ENCODE data around the gene SDC4.

The SDC4 gene

DNA sequence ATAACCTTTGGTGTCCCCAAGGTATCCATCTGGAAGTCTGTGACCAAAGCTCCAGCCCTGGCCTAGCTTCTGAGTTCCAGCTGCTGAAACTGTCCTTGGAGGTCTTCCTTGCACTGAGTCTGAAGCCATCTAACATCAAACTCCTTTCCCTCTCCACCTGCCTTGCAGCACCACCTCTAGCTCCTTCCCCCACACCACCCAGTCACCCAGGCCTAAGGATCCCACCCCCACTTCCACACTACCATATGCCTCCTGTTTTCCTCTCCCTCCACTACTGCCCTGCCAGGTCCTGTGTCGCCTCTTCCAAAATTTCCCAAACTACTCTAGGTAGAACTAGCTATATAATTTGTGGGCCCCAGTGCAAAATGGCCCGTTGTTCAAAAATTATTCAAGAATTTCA lies 29.3 kb downstream of the SDC4 start:
- DNase-seq (ENCODE audit: low read depth, low spot score): no peak

DNA sequence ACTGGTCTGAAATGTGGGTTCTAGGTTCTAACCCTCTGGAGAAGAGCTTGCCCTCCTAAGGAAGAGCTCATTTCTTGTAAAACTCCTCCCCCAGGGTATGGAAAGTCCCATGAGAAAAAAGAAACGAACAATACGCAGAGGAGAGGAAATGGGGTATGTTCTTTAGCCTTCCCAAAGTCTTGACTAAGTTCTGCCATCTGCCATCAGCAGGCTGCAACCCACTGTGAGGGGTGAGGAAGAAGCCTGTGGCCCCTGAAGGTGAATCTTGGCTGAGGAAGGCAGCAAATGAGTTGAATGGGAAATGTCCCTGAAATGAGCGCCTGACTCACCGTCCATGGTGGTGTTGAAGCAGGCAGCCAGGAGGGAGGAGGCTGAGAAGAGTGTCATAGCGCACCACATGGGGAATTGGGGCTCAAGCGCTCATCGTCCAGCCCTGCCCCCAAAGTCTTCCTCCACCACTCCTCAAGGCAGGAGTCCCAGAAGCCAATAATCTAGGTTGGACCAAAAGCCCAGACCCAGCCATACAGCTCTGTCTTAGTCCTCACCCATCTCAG lies 29.8 kb downstream of the SDC4 start:
- no peak for DNase-seq (ENCODE audit: low read depth, low spot score)

DNA sequence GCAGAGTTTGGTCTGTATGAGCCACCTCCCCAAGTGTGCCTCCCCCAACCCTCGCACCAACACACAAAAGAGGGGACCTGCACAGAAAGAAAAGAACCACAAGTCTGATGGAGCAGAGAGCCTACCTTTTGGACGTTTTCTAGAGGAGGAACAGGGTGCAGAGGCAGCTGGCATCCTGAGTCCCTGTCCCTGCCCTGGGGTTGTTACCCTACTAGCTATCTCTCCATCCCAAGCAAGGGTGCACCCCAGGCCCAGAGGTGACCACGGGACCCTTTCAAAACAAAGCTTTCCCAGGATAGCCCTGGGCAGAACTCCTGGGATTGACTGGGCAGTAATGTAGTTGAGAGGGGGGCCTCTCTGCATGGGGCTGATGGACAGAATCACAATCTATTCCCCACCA lies 30.4 kb downstream of the SDC4 start:
- DNase-seq (ENCODE audit: low read depth, low spot score): no peak

DNA sequence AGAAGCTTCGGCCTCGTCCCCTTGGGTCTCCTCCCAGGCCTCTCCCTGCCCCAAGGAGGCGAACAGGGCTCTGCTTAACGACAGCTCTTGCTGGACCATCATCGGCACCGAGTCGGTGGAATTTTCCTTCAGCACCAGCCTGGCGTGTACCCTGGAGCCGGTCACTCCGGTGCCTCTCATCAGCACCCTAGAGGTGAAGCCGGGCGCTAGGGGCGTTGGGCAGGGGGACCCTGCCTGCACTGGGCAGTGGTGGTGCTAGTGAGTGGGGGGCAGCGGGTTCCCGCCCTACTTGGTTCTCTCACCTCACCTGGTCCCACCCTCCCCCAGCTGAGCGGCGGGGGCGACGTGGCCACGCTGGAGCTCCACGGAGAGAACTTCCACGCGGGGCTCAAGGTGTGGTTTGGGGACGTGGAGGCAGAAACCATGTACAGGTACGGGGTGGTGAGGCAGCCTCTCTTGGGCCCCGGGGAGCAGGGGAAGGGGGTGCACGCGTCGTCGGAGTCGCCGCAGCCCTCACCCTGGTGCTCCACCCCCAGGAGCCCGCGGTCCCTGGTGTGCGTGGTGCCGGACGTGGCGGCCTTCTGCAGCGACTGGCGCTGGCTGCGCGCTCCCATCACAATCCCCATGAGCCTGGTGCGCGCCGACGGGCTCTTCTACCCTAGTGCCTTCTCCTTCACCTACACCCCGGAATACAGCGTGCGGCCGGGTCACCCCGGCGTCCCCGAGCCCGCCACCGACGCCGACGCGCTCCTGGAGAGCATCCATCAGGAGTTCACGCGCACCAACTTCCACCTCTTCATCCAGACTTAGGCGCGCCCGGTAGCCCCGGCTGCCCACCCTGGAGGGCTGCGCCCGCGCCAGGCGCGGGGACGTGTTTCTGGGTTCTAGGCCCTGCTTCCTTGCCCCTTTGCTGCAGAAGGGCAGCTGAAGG lies 31.8 kb downstream of the SDC4 start:
- no peak for DNase-seq (ENCODE audit: low read depth, low spot score)

DNA sequence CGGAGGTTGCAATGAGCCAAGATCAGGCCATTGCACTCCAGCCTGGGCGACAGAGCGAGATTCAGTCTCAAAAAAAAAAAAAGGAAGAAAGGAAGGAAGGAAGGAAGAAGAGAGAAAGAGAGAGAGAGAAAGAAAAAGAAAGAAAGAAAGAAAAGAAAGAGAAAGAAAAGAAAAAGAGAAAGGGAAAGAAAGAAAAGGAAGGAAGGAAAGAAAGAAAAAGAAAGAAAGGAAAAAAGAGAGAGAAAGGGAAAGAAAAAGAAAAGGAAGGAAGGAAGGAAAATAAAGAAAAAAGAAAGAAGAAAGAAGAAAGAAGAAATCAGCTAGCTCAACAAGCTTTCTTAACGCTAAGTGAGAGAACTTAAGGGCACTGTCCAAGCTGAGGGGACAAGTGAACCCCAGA lies 32.6 kb downstream of the SDC4 start:
- no peak for DNase-seq (ENCODE audit: low read depth, low spot score)

DNA sequence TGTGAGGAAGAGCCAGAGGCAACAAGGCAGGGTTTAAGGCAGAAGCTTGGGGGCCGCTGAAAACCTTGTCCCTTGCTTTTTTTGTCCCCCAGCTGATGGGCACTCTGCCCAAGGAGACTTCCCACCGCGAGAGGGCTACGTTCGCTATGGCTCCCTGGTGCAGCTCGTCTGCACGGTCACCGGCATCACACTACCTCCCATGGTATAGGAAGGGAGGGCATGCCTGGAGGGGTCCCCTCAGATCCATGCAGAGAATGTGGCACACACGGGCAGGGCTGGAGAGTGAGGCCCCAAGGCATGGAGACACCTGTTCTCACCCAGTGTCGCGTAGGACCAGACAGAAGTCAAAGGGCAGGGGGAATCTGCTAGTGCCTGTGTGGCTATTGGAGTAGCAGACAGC lies 34.3 kb downstream of the SDC4 start:
- DNase-seq (ENCODE audit: low read depth, low spot score): no peak

DNA sequence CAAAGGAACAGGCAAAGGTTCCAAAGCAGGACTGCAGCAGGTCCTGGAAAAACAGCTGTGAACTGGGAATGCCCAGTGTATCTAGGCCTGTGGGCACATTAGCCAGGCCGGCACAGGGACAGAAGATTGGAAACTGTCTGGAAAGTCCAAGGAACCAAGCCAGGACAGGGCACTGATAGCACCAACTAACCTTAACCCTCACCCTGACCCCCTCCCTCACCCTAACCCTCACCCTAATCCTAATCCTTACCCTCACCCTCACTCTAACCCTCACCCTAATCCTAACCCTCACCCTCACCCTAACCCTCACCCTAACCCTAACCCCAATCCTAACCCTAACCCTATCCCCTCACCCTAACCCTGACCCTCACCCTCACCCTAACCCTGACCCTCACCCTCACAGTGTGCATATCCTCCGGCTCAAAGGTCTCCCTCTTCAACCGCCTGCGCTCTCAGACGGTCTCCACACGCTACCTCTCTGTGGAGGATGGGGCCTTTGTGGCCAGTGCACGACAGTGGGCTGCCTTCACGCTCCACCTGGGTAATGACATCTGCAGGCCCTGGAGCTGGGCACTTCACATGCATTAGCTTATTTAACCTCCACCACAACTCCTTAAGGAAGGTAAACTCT lies 35.0 kb downstream of the SDC4 start:
- no peak for DNase-seq (ENCODE audit: low read depth, low spot score)

DNA sequence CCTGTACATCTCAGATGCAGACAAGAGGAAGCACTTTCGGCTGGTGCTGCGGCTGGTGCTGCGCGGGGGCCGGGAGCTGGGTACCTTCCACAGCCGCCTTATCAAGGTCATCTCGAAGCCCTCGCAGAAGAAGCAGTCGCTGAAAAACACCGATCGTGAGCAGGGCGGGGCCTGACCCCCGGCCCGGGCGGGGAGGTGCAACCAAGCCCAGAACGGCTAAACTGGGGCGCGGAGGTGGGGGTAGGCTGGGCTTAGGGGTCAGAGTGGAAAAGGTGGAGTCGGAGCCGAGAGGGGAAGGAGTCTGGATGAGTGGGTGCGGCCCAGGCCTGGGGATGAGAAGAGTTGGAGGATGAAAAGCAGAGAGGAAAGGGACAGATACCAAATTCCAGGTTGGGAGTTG lies 36.0 kb downstream of the SDC4 start:
- DNase-seq (ENCODE audit: low read depth, low spot score): no peak

DNA sequence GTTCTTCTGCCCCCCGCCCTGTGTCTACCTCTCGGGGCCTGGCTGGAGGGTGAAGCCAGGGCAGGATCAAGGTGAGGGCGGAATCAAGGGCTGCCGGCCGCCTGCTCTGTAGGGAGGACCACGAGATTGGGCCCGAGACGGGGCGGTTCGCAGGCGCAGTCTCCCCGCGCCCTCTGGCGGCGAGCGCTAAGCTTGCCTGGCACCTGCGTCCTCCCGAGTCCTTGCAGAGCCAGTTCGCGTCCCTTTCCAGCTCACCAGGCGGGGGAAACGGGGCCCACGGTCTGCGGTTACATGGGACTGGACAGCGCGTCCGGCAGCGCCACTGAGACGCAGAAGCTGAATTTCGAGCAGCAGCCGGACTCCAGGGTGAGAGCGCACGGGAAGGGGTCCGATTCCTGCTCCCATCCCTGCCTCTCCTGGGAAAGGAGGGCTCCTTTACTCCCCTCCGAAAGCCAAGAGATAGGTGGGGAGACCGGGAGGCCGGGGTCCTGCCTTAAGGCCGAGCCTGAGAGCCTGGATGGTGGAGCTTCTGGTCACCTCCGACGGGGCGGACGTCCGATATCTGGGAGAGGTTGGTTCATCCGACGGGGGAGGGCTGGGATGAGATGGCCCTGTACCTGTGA lies 36.5 kb downstream of the SDC4 start:
- peak; percentile 67 for DNase-seq (ENCODE audit: low read depth, low spot score)

DNA sequence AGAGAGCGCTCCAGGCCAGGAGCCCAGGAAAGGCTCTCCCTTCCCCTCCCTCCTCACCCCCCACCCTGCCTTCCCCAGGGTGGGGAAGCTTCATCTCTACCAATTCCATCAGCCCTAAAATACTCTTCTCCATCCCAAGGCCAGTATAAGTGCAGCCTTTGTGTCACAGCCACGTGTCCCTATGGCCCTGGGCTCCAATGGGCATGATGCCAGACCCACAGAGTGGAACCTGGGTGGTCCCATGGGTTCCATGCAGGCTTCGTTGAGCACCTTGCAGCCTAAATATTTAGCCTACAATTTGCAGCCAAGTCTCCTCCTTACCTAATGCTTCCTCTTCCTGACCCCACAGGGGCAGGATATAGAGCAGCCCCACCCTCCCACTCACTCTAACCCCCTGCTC lies 39.1 kb downstream of the SDC4 start:
- no peak for DNase-seq (ENCODE audit: low read depth, low spot score)

DNA sequence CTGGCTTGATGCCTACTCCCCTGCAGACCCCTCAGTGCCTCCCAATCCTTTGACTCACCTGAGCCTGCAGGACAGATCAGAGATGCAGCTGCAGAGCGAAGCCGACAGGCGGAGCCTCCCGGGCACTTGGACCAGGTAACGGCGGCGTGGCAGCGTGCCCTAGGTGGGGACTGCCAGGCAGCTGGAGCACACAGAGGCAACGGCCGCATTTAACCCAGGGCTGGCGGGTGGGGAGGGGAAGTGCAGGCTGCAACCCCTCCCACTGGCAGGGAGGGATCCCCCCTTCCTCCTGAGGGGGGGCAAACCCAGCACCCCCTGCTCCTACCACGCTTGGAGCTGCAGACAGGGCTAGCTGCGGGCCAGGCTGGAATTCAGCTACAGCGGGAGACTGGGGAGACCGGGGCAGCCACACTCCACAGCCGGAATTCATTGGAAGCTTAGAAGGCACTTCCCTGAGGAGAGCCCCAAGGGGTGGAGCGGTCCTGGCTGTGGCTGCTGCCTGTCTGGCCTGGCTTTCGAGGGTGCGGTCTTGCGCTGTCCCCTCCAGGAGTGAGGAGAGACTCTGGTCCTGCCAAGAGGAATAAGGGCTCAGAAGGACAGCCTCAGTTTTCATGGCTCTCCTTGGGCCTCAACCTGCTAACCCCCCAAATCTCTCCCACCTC lies 40.0 kb downstream of the SDC4 start, which contains the start of gene MATN4:
MATN4 (minus strand) TSS at position 183 of the 662 bp plus-strand sequence. CDS start 2,717 bp downstream, outside the sequence.
- no peak for DNase-seq (ENCODE audit: low read depth, low spot score)

DNA sequence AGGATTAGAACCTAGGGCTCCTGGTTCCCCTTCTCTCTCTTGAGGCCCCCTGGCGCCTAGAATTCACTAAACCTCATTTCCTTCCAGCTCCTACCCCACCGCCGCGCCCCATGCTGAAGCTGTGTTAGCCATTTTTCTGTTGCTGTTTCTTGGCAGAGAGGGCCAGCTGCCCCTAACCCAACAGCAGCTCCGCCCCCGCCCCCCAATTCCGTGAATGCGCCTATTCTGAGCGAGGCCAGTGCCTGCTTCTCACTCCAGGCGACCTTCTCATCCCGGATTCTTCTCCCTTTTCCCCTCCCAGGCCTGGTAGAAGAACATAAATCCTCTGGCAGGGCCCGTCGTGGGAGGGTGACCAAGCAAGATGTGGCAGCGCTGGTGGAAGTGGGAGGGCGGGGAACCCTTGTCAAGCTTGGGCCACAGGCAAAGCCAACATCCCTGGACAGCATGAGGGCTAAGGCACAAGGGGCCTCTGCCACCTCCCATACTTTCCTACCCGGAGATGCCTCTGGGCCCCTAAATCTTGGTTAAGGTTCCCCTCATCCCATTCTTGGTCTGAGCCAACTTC lies 41.1 kb downstream of the SDC4 start:
- no peak for DNase-seq (ENCODE audit: low read depth, low spot score)

DNA sequence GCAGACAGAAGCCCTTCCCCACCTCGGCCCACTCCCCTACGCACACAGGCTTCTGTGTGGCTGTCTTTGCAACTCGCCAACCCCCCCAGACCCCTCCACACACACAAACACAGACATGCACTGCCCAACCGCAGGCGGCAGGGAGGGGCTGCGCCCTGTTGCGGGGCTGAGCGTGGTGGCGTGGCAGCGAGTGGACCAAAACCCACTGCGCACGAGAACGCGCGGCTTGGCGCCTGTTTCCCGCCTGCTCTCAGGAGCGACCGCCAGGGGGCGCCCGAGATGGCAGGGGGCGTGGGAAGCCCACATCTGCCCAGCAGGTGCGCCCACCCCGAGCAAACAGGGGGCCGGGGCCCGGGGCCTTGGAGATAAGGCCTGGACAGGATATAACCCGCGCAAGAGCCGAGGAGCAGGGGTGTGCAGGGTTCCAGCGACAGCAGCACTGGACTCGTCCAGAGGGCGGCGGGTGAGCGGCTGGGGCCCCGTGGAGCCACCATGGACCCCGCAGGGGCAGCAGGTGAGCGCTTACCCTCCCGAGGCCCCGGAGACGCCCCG lies 41.7 kb downstream of the SDC4 start, which contains the start of gene RBPJL:
RBPJL (plus strand) TSS at position 410 of the 552 bp plus-strand sequence; CDS start at position 493, 83 bp downstream.
- DNase-seq (ENCODE audit: low read depth, low spot score): no peak

DNA sequence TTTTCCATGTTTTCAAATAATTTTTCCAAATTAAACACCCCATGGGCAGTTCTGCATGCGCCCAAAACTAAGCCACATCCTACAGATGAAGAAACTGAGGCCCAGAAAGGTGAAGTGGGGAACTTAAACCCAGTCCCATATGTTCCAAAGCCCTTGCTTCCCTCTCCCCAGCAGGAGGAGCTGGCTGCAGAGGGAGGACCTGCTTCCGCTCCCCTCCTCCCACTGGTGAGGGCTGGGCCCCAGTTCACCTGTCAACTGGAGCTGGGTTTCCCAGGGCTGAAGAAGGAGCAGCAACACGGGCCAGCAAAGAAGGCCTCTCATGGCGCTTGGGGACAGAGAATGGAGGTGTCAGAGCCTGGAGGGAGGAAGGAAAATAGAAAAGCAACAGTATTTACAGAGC lies 43.0 kb downstream of the SDC4 start:
- no peak for DNase-seq (ENCODE audit: low read depth, low spot score)

DNA sequence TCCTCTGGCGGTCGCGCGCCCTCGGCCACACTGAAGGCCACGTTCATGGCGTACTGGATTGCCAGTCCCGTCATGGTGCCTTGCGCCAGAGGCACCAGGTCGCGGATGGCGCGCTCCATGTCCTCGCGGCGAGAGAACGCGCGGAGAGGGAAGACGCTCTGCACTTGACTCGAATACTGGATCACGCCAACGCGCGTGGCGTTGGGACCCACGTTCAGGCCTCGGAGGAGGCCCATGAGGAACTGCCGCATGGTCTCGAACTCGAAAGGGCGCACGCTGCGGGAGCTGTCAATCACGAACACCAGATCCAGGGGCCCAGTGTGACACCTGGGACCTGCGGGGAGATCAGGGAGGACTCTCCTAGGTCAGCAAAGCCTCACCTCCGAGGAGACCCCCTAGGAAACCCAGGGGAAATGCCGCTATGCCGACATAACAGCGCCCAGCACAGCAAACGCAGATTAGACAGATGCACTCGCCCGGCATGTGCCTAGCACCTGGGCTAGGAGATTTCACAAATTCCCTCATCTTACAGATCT lies 43.7 kb downstream of the SDC4 start:
- no peak for DNase-seq (ENCODE audit: low read depth, low spot score)

DNA sequence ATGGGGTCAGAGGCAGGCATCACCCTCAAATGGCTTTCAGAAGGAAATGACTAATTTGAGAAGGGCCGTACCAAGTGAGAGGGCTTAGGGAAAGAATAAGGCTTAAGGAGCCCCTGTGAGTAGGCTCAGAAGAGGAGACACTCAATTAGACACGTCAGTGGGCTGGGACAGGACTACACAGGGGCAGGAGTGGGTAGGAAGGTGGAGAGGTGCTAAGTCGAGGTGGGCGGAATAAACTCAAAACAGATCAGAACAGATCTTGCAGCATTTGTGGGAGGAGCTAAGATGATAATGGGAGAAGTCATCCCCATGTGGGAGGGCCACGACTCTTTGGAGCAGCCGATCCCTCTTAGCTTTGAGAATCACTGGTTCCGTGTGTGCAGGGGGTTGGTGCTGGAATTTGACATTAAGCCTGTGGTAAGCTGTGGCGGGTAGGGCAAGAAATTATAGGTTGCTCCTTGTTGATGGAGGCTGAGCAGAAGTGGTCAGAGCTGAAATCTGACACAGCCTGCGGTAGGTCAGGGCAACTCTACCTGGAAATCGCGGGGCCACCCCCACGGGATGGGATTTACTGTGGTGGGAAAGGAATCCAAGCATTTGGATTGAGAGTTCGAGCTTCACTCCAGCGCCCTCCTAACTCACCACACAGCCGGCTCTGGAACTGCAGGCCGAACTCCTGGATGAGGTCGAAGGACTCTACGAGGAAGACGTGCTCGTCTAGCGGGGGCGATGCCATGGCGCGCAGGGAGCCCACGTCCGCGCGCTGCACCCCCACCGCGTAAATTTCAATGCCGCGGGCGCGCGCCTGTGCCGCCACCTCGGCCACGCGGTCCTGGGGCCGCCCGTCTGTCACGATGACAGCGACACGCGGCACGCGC lies 44.4 kb downstream of the SDC4 start:
- DNase-seq (ENCODE audit: low read depth, low spot score): no peak

DNA sequence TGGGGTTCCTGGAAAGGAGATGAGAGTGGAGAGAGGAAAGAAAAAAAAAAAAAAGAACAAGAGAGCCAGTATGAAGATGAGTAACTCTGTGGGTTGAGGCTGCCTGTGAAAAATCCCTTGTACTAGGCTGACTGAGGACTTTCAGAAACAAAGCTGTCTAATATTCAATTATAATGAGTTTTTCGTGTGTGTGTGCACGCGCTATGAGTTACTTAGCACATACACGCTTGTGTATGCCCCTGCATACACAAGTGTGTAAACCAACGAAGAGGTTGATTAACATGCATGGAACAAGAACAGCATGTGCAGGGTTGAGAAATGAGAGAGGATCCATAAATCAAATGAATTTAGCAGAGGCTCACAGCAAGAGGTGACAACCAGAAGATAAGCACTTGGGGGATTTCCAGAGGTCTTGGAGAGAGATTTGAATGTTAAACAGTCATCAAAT lies 46.4 kb downstream of the SDC4 start:
- no peak for DNase-seq (ENCODE audit: low read depth, low spot score)

DNA sequence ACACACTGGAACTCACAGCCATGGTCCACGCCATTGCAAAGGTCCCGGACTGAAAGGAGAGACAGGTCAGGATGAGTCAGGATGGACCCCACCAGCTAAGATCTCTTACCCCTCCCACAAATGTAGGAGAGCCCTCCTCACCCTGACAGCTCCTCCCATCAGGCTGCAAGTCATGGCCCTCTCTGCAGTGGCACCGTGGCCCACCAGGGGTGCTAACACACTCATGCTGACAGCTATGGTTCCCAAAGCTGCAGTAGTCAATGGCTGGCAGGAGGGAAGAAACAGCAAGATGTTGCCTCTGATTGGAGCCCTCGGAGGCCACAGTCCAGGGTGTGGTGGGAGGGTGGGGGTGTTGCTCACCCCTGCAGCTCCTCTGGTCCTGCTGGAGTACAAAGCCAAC lies 47.3 kb downstream of the SDC4 start:
- DNase-seq (ENCODE audit: low read depth, low spot score): peak; percentile 30

DNA sequence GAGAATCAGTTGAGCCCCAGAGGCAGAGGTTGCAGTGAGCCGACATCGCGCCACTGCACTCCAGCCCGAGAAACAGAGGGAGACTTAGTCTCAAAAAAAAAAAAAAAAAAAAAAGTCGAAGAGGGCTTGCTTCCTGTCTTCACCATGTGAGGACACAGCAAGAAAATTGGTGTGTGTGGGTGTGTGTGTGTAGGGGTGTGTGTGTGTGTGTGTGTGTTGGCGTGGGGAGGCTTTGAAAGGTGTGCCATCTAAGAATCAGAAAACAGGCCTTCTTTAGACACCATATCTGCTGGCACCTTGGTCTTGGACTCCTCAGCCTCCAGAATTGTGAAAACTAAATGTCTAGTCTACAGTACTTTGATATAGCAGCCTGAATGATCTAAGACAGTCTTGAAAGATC lies 48.4 kb downstream of the SDC4 start:
- DNase-seq (ENCODE audit: low read depth, low spot score): no peak

Measured in astrocyte of the hippocampus (primary cell).